ENCODE measurements around the gene SAP30BP.

Gene SAP30BP

DNA sequence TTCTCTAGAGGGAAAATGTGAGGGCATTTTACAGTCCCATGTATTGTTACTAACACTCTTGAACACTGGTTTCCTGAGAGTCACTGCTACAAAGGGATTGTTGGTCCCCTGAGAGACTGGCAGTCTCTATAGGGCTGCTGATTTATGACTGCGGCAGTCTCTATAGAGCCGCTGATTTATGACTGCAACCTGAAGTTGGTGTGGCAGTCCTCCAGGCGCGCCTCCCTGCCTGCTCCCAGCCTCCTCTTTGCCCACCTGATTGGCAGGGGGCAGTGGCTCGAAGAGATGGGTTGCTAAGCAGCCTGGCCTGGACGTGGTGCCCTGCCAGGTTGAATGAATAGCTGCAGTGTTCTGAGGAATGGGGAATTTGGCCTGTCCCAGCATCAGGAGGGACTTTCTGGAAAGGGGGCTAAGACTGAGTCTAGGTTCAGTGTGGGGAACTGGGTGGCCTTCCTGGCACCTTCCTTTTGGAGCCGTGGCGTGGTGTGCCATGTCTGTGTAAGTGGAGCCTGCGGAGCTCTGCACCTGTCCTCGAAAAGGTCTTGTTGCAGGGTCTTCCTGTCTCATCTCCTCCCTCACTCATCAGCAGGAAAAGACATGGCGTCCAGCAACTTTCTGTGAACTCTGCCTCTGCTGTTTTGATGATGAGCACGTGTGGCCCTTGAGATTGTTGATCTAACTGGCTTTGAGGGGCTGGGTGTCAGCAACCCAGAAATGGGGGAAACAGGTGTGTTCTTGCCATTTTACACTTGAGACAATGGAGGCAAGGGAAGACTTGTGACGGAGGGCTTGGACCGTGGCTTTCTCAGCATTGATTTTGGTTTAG lies 24.9 kb downstream of the SAP30BP start:
- no peak for DNase-seq

GRCh38 chr17:75692976-75693375 lies 25.8 kb downstream of the SAP30BP start:
- DNase-seq = no peak

- DNase-seq = peak; percentile 4
Measured at GRCh38 chr17:75693500-75694481, 26.7 kb downstream of the SAP30BP start.

DNA sequence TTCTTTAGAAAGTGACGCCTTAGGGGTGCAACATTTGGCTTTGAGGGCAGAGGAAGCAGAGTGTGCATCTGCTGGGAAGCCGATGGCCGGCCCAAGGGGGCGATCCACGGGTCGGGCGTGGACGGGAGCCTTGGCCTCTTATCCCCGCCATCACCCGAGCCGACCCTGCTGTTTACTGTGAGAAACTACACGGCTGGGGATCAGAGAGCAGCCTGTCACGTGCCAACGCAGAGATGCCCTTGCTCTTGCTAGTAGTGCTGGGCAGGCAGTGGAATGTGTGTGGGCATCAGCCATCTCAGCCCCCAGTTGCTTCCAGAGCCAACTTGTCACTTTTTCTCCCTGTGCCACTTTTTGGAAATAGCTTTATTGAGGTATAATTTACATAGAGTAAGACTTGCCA lies 27.4 kb downstream of the SAP30BP start:
- DNase-seq = no peak

- DNase-seq = no peak
Measured at GRCh38 chr17:75695141-75695829, 28.1 kb downstream of the SAP30BP start.

GRCh38 chr17:75695830-75696271 lies 28.7 kb downstream of the SAP30BP start:
- DNase-seq = no peak

DNA sequence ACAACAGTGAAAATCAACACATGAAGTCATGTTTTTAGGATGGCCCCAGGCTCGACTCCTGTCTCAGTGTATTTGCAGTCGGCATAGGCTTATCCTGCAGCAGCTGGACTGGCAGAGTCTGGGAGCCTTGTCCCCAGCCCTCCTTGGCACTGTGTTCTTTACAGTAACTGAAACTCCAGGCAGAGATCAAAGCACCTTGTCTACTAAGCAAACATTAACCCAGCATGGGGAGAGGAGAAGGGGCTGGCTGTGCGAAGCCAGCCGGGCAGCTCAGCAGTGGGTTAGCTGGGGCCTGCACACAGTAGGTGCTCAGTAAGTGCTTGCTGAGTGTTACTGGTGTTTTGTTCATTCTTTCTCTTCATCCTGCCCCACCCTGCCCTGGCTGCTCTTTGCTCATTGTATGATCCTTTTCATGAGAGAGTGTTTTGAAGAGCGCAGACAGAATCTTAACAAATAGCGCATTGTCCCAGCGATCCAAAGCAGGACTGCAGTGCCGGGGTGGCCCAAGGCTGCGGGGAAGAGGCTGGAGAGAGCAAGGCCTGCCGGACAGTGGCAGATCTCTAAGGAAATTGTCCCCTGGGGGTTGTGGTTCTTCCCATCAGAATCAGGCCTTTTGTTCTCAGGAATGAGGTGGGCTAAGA lies 30.6 kb downstream of the SAP30BP start:
- DNase-seq = no peak

- no peak for DNase-seq
Measured at GRCh38 chr17:75698659-75699058, 31.5 kb downstream of the SAP30BP start.

DNA sequence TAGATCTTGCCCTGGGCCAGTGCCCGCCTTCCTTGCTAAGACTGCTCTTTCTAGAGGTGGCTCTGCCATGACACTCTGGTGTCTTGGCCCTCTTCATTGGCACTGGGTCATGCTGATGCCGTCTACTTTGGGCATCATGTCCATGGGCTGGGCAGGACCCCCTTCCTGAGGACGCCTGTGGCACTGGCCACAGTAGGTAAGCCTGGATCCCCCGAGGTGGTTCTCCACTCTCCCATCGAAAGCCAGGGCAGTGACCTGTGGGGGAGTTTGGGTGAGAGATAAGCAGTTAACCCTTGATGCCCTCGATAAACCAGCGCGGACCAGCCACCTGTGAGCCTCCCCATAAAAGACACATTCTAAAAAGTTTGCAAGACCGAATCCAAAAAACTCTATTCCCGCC lies 34.1 kb downstream of the SAP30BP start:
- DNase-seq = no peak

GRCh38 chr17:75703191-75703590 lies 36.1 kb downstream of the SAP30BP start:
- DNase-seq = no peak

GRCh38 chr17:75703591-75703990 lies 36.5 kb downstream of the SAP30BP start:
- no peak for DNase-seq

GRCh38 chr17:75704963-75705875 lies 38.1 kb downstream of the SAP30BP start:
- DNase-seq = no peak

DNA sequence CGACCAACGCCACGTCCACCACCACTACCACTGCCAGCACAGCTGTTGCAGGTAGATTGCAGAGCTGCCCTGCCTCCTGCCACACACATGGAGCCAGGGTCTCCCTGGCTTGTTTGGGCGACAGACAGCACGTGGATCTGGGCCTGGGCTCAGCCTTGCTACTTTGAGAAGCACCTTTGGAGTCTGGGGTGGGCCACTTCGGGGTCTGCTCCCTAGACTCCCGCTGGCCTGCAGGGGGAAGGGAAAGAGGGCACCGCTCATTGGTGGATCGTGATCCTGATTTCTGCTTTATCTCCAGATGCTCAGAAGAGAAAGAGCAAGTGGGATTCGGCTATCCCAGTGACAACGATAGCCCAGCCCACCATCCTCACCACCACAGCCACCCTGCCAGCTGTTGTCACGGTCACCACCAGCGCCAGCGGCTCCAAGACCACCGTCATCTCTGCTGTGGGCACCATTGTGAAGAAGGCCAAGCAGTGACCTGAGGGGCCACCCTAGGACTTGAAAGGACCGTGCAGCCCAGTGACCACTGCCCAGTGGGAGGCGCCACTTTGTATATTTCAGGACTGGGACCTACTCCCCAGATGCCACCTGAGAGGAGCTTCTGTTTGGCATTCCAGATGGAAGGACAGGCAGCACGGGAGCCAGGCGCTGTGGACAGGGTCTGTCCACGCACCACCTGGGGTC lies 39.0 kb downstream of the SAP30BP start:
- no peak for DNase-seq

DNA sequence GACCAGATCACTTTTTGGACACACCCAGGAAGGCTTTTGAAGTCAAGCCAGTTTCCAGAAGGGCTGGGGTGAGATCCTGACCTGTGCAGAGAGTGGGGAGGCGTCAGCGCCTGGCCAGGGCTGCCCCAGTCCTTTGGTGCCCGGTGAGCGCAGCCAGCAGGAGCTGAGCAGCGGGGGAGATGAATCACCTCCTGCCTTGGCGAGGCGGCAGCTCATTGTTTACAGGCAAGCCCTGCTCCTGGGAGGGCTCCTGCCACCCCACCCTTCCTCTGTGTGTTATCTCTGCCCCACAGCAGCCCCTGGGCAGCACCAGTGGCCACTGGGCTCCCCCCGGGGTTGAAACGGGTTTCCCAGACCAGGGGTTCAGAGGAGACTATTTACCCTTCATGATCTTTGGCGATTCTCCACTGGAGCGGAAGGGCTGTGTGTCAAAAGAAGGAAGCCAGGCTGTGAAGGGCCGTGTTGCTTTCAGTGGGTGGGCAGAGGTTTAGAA lies 40.0 kb downstream of the SAP30BP start:
- DNase-seq = no peak

GRCh38 chr17:75712446-75712845 lies 45.3 kb downstream of the SAP30BP start:
- DNase-seq = no peak

DNA sequence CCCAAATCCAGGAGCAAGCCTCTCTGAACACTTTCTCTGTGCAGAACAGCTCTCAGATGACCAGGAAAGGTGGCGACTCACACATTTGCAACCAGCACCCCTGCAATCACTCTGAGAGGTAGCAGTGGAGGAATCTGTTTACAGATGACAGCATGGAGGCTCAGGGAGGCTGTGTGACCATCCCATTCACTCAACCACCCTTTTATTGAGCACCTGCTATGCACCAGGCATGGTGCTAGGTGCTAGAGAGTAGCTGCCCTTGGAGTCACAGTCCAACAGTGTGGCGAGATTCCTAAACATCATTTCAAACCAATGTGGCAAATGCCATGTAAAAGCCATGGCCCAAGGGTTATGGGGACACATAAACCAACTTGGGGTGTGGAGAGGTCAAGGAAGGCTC lies 52.6 kb downstream of the SAP30BP start:
- no peak for DNase-seq

- DNase-seq = no peak
Measured at GRCh38 chr17:75720656-75721462, 53.7 kb downstream of the SAP30BP start, which contains the start of gene ITGB4. Gene ITGB4, plus strand, starts transcription at chr17:75721459. Its CDS starts 3,245 bp downstream, at chr17:75724704.

DNA sequence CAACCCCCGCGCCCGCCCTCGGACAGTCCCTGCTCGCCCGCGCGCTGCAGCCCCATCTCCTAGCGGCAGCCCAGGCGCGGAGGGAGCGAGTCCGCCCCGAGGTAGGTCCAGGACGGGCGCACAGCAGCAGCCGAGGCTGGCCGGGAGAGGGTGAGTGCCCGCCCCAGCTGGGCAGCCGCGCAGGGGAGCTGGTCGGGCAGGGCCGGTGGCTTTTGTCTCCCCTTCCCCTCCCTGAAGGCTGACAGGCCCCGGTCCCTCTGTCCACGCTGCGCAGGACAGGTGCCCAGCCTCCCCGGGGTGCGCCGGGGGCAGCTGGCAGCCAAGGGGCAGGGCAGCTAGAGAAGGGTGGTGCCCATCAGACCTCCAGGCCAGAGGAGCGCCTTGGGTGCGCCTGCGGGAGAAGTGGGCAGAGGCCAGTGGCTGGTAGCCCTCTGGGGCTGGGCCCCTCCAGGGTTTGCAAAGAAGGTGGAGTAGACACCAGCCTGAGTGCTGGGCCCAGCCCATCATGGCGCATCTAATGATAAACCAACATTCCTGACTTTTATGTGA lies 54.4 kb downstream of the SAP30BP start:
- DNase-seq = no peak

DNA sequence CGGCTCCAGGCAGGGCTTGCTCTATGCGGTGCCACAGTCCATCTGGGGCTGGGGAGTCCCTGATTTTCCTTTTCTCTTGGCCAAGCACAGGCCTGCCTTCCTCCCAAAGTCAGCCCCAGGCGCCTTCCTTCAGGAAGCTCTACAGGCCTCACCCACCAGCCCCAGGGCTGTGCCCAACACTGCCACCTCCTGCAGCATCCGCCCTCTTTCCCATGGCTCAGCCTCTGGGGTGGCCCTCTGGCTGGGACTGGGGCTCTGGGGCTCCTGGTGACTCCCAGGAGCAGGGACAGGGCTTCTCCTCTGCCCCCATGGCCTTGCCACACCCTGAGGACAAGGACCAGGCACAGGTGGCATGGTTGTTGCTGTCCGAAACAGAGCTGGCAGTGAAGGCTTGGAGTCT lies 54.9 kb downstream of the SAP30BP start:
- DNase-seq = no peak
